MM.1S (cell line): ENCODE measurements around the gene PCOLCE2.
"Not testable (repeated sequence)": the region's sequence is repeated elsewhere in the genome, so short reads cannot be mapped to it uniquely, and the experiment has no call there.

ENCODE experiments used
- DNase-seq: peaks from one replicate; pipeline ENCODE4 v3.0.0-alpha.2; 2015
- H2AFZ ChIP-seq: fragments of 300-600 bp; sonication (generic); 2 replicates; pipeline ENCODE4 v1.6.0; 2016; ENCODE audit warnings: antibody characterized with exemption, low read length
- H3F3A ChIP-seq: fragments of 300-600 bp; sonication (generic); 2 replicates; pipeline ENCODE4 v1.6.1; 2016; ENCODE audit warnings: mild to moderate bottlenecking, antibody characterized with exemption, low read length, moderate library complexity, mixed read lengths; ENCODE audit not compliant: insufficient read depth
- H3K27ac ChIP-seq: fragments of 300-600 bp; sonication (generic); 2 replicates; pipeline ENCODE4 v1.5.1; 2016; ENCODE audit warnings: mild to moderate bottlenecking, low read length
- H3K27me3 ChIP-seq: fragments of 300-600 bp; sonication (generic); replicated peaks from 2 replicates; pipeline ENCODE4 v1.6.0; 2016; ENCODE audit warnings: low read length; ENCODE audit not compliant: insufficient read depth
- H3K36me3 ChIP-seq: fragments of 300-600 bp; sonication (generic); replicated peaks from 2 replicates; pipeline ENCODE4 v1.6.1; 2016; ENCODE audit warnings: mild to moderate bottlenecking, low read length, mixed read lengths; ENCODE audit not compliant: insufficient read depth
- H3K4me1 ChIP-seq: fragments of 300-600 bp; sonication (generic); 2 replicates; pipeline ENCODE4 v1.6.1; 2016; ENCODE audit warnings: low read length, mixed read lengths
- H3K4me2 ChIP-seq: fragments of 300-600 bp; sonication (generic); 2 replicates; pipeline ENCODE4 v1.6.0; 2016; ENCODE audit warnings: low read depth, low read length
- H3K4me3 ChIP-seq: fragments of 300-600 bp; sonication (generic); 2 replicates; pipeline ENCODE4 v1.5.1; 2016; ENCODE audit warnings: low read length, mixed read lengths
- H3K79me2 ChIP-seq: fragments of 300-600 bp; sonication (generic); 2 replicates; pipeline ENCODE4 v1.6.1; 2016; ENCODE audit warnings: mixed run types, low read length, mixed read lengths
- H3K9ac ChIP-seq: fragments of 300-600 bp; sonication (generic); 2 replicates; pipeline ENCODE4 v1.6.1; 2016; ENCODE audit warnings: low read length, mixed read lengths
- H3K9me2 ChIP-seq: fragments of 300-600 bp; sonication (generic); replicated peaks from 2 replicates; pipeline ENCODE4 v1.6.1; 2016; ENCODE audit warnings: mild to moderate bottlenecking, low read length, mixed read lengths; ENCODE audit not compliant: insufficient read depth
- H3K9me3 ChIP-seq: fragments of 300-600 bp; sonication (generic); replicated peaks from 2 replicates; pipeline ENCODE4 v1.6.1; 2016; ENCODE audit warnings: mild to moderate bottlenecking, low read length, mixed read lengths; ENCODE audit not compliant: insufficient read depth
- H4K20me1 ChIP-seq: fragments of 300-600 bp; sonication (generic); 2 replicates; pipeline ENCODE4 v1.6.1; 2016; ENCODE audit warnings: mild to moderate bottlenecking, low read length, moderate library complexity, mixed read lengths; ENCODE audit not compliant: insufficient read depth
- EZH2 ChIP-seq: fragments of 300-600 bp; sonication (generic); optimal IDR thresholded peaks from 2 replicates; pipeline ENCODE3; 2017; ENCODE audit warnings: low read depth, mild to moderate bottlenecking, antibody characterized with exemption, low read length, mixed read lengths
- EZH2phosphoT487 ChIP-seq: fragments of 300-600 bp; sonication (generic); IDR thresholded peaks from 2 replicates; pipeline ENCODE4 v1.6.1; 2018; ENCODE audit warnings: antibody characterized with exemption, low read length
- TF ChIP-seq, protein P1 (sequence below): fragments of 300-600 bp; sonication (generic); IDR thresholded peaks from 2 replicates; pipeline ENCODE4 v1.5.1; 2016; ENCODE audit warnings: antibody characterized with exemption, low read length, mixed read lengths

PCOLCE2 gene

DNA sequence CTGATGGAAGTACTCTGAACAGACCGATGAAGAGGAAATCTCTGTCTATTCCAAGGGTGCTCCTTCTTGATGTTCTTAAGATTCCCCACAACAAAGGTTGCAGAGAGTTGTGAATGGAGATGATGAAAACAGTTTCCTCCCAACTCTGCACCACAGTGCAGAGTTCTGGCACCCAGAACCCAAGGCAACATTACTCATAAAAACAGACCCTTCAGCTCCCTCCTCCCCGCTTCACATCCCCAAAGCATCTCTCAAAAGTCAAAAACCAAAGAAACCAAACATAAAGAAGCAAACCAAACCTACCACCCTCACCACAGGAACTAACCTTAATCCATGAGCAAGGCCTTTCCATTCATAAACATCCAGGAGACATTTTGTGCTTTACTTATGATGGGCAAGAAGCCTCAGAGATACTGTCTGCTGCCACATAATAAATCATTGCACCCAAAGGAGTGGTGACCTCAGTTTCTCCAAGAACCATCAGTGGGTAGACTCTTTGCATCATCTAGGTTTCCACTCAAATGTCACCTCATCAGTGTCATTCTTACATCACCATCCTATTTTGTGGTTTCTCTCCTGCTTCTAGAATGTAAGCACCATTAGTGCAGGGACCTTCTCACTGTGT lies 13.2 kb downstream of the PCOLCE2 start:
- no peaks in the 10 kb centered on the region for H3K9me2 ChIP-seq
- H3K4me3 ChIP-seq = no peak overlapping the region
- H3F3A ChIP-seq = no peaks in the 10 kb centered on the region
- DNase-seq = no peak
- TF ChIP-seq, protein P1, sequence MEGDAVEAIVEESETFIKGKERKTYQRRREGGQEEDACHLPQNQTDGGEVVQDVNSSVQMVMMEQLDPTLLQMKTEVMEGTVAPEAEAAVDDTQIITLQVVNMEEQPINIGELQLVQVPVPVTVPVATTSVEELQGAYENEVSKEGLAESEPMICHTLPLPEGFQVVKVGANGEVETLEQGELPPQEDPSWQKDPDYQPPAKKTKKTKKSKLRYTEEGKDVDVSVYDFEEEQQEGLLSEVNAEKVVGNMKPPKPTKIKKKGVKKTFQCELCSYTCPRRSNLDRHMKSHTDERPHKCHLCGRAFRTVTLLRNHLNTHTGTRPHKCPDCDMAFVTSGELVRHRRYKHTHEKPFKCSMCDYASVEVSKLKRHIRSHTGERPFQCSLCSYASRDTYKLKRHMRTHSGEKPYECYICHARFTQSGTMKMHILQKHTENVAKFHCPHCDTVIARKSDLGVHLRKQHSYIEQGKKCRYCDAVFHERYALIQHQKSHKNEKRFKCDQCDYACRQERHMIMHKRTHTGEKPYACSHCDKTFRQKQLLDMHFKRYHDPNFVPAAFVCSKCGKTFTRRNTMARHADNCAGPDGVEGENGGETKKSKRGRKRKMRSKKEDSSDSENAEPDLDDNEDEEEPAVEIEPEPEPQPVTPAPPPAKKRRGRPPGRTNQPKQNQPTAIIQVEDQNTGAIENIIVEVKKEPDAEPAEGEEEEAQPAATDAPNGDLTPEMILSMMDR = no peak
- TF ChIP-seq EZH2 = no peak
- TF ChIP-seq EZH2phosphoT487 = no peak
- no peak overlapping the region for H3K27ac ChIP-seq
- no peaks in the 10 kb centered on the region for H3K4me1 ChIP-seq
- no peak overlapping the region for H3K4me2 ChIP-seq
- no peaks in the 10 kb centered on the region for H4K20me1 ChIP-seq
- no peaks in the 10 kb centered on the region for H3K36me3 ChIP-seq
- no peaks in the 10 kb centered on the region for H3K79me2 ChIP-seq
- H3K27me3 ChIP-seq = no peaks in the 10 kb centered on the region
- H3K9me3 ChIP-seq = no peaks in the 10 kb centered on the region
- H3K9ac ChIP-seq = no peak overlapping the region
- H2AFZ ChIP-seq = no peak overlapping the region

DNA sequence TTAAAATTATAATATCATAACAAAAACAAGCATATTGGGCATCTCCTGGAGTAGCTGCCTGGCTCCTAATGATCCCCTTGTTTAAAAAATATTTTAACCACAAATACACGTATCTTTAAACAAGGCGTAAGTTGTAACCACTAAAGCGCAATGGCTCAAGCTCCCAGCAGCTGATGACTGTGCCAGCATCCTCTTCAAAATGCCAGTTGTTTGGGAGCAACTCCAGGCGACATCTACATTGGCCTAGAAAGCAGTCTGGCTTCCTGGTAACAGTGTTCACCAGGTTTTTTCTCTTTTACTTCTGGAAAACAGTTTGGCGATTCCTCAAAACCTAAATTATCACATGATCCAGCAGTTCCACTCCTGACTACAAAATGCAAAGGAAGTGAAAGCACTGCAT lies 13.8 kb downstream of the PCOLCE2 start:
- H3K79me2 ChIP-seq = no peaks in the 10 kb centered on the region
- no peak for DNase-seq
- no peaks in the 10 kb centered on the region for H3K9me3 ChIP-seq
- no peaks in the 10 kb centered on the region for H3K36me3 ChIP-seq
- H2AFZ ChIP-seq = no peak overlapping the region
- TF ChIP-seq, protein P1 = no peak
- no peak for TF ChIP-seq EZH2phosphoT487
- no peak for TF ChIP-seq EZH2
- no peak overlapping the region for H3K4me2 ChIP-seq
- no peak overlapping the region for H3K9ac ChIP-seq
- H3K4me1 ChIP-seq = no peaks in the 10 kb centered on the region
- no peaks in the 10 kb centered on the region for H3F3A ChIP-seq
- H4K20me1 ChIP-seq = no peaks in the 10 kb centered on the region
- no peaks in the 10 kb centered on the region for H3K27me3 ChIP-seq
- no peaks in the 10 kb centered on the region for H3K9me2 ChIP-seq
- H3K4me3 ChIP-seq = no peak overlapping the region
- H3K27ac ChIP-seq = no peak overlapping the region

DNA sequence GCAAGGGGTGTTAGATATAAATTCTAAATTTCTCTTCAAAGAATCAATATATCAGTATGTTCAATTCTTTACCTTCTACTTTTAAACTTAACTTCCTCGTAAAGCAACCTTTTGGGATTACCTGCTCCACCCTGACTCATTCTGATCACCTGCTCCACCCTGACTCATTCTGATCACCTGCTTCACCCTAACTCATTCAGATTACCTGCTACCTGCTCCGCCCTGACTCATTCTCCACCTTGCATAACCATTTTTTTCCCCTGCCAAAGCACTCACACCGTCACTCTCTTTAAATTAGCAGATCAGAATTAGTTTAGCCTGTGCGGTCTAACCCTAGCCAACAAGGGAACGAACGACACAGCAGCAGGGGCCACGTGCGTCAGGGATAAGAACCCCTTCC lies 20.5 kb downstream of the PCOLCE2 start:
- DNase-seq, H3K9me3 ChIP-seq, H3K9ac ChIP-seq, H3K4me3 ChIP-seq, H2AFZ ChIP-seq, H3K27me3 ChIP-seq, H3K4me1 ChIP-seq, H3K9me2 ChIP-seq, H3K79me2 ChIP-seq, H4K20me1 ChIP-seq, H3K27ac ChIP-seq, H3K4me2 ChIP-seq, H3F3A ChIP-seq, H3K36me3 ChIP-seq: not testable (repeated sequence)

DNA sequence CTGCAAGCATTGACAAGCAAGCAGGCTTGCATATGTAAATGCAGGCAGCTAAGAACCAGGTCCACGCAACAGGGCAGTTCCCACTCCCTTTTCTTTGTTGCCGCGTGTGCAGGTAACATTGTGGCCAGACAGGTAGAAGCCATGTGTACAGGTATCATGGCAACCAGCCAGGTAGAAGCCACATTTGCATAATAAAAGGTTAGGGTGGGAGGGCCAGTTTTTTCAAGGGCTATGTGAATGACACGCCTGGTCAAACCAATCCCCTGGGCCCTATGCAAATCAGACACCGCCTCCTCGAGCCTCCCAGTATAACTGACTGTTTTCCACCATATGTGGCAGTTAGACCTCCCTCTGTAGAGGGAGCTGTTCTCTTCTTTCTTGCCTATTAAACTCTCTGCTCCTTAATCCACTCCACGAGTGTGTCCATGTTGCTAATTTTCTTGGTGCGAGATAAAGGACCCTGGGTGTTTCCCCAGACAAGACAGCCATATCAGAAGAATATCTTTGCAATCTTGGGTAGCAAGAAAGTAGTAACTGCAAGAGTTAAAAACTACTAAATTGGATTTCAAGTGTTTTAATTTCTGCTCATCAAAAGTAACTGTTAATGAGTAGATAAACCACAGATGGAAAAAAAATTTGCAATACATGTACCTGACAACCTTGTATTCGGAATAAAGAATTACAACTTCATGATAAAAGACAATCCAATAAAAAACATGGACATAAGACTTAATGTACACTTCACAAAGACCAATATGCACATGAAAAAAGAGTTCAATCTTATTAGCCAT lies 21.8 kb downstream of the PCOLCE2 start:
- Histone ChIP-seq H3K4me3 (no peak overlapping the region), H3K9me2 (no peaks in the 10 kb centered on the region), H3K27ac (no peak overlapping the region), H3K9me3 (no peaks in the 10 kb centered on the region), H3K27me3 (no peaks in the 10 kb centered on the region), H3K79me2 (no peaks in the 10 kb centered on the region), H3K4me2 (no peak overlapping the region), H2AFZ (no peak overlapping the region), H3K4me1 (no peaks in the 10 kb centered on the region), H3K9ac (no peak overlapping the region), H3F3A (no peaks in the 10 kb centered on the region), H3K36me3 (no peaks in the 10 kb centered on the region), H4K20me1 (no peaks in the 10 kb centered on the region)
- no peak for TF ChIP-seq EZH2
- TF ChIP-seq, protein P1 = 0 out of 2 replicates have a peak, but pooled peaks have one; percentile 6
- peak; percentile 43 for DNase-seq
